Keratinocyte (primary cell): Measurements from ENCODE around the gene DLEC1.

ENCODE experiments used
- CTCF ChIP-seq, 3 experiments: IDR thresholded peaks in 1 of 3; conservative IDR thresholded peaks in 1 of 3; optimal IDR thresholded peaks in 1 of 3; 2 replicates in 2 of 3; 3 replicates in 1 of 3; pipeline versions ENCODE3 to v1.5.1; 2011; ENCODE audit warnings: low read length in 3 of 3, mild to moderate bottlenecking in 3 of 3, moderate library complexity in 2 of 3, control low read depth in 1 of 3, inconsistent platforms in 1 of 3; ENCODE audit not compliant: insufficient read depth in 2 of 3; ENCODE audit errors: extremely low read depth in 1 of 3
- EZH2 ChIP-seq: IDR thresholded peaks from one replicate; pipeline ENCODE4 v1.6.1; 2012; ENCODE audit warnings: inconsistent platforms, mild to moderate bottlenecking, low read length, moderate library complexity

DNA sequence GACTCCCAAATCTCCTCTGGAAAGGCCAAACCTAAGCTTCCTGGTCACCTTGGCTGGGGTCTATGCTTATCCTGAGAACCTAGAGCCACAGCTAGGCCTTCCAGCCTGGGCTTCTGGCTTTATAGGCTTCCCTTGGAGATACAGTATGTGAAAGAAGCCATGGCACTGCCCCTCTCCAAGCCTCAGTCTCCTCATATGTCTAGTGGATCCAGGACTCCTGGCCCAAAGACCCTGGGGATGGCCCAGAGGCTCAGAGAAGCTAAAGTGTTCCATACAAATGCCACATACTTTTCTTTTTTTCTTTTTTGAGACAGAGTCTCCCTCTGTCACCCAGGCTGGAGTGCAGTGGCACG lies 89.3 kb downstream of the DLEC1 start:
- TF ChIP-seq CTCF (optimal IDR thresholded peaks at IDR 0.05 in 1 of 3, IDR thresholded peaks at IDR 0.05 in 1 of 3, conservative IDR thresholded peaks at IDR 0.05 in 1 of 3; ENCODE audit: extremely low read depth in 1 of 3, insufficient read depth in 2 of 3, low read length in 3 of 3) (no peak), EZH2 (no peak)
